HCT116 (cell line): ENCODE data around the gene CUX1. TPM values are rescaled to one million over a fixed set of nuclear protein-coding genes. Genes with fewer than 3 reads are reported as not detected.

Experiments used
- ATAC-seq: fragments of 200-7000 bp; cut with Tn5 transposase; 2 replicates; pipeline ENCODE4 v1.9.1; 2020; ENCODE audit warnings: mild to moderate bottlenecking, moderate library complexity
- BruUV-seq: library from RNA; stranded (reverse); fragments of 400-500 nt; replicated peaks from 2 replicates; lab custom pipeline; 2021; lab: Mats Ljungman, UMichigan
- CTCF ChIA-PET: fragments of 300-600 bp; sonication (Branson Sonifier 250); formaldehyde crosslinking; loops from one replicate; lab custom pipeline; 2021; ENCODE audit warnings: antibody characterized with exemption; lab: Charles Lee
- POLR2A ChIA-PET: fragments of 300-600, 350-600 bp; sonication (Branson Sonifier 250); formaldehyde crosslinking; loops from one replicate; lab custom pipeline; 2021; ENCODE audit warnings: antibody characterized with exemption; lab: Charles Lee
- RAD21 ChIA-PET, 2 experiments: fragments of 300-600 bp; sonication (Branson Sonifier 250); formaldehyde crosslinking; loops; one replicate each; lab custom pipeline; 2023; ENCODE audit warnings: low total read pairs in 2 of 2; ENCODE audit not compliant: uncharacterized antibody in 2 of 2, unreplicated experiment in 2 of 2, low non-redundant PET in 1 of 2; lab: Charles Lee
- DNase-seq: peaks from one replicate; pipeline ENCODE4 v3.0.0-alpha.2; 2010; ENCODE audit warnings: low read depth, low spot score
- H2AFZ ChIP-seq: fragments of 200-600 bp; shearing (Covaris generic), sonication (generic); 2 replicates; pipeline ENCODE4 v1.6.1; 2017; ENCODE audit warnings: low read depth, mixed run types, mixed read lengths, antibody characterized with exemption, low read length; ENCODE audit not compliant: poor library complexity, severe bottlenecking
- H3K27ac ChIP-seq: 2 replicates; pipeline ENCODE4 v1.5.1; 2012; ENCODE audit warnings: low read depth, low read length
- H3K27me3 ChIP-seq: fragments of 200-600 bp; sonication (generic); 2 replicates; pipeline ENCODE4 v1.6.1; 2016; ENCODE audit warnings: mixed run types, low read length, mixed read lengths; ENCODE audit not compliant: insufficient read depth
- H3K36me3 ChIP-seq, 2 experiments: fragments of 200-500 bp in 1 of 2; fragments of 200-600 bp in 1 of 2; sonication (Bioruptor generic) in 1 of 2; sonication (generic) in 1 of 2; 2 replicates each; pipeline versions ENCODE4 v1.5.1 to v1.6.1; 2014 to 2016; ENCODE audit warnings: low read length in 2 of 2, inconsistent platforms in 1 of 2, mixed read lengths in 1 of 2, mixed run types in 1 of 2; ENCODE audit not compliant: insufficient read depth in 2 of 2, control insufficient read depth in 1 of 2
- H3K4me1 ChIP-seq, 2 experiments: fragments of 200-600 bp in 1 of 2; sonication (generic) in 1 of 2; 2 replicates each; pipeline versions ENCODE4 v1.5.1 to v1.6.1; 2012 to 2017; ENCODE audit warnings: low read length in 2 of 2, inconsistent platforms in 1 of 2, mild to moderate bottlenecking in 1 of 2, mixed read lengths in 1 of 2, mixed run types in 1 of 2, moderate library complexity in 1 of 2; ENCODE audit not compliant: insufficient read depth in 2 of 2, control insufficient read depth in 1 of 2
- H3K4me2 ChIP-seq: fragments of 200-600 bp; sonication (generic); 2 replicates; pipeline ENCODE4 v1.6.1; 2017; ENCODE audit warnings: mixed run types, low read length, mixed read lengths
- H3K4me3 ChIP-seq, 2 experiments: fragments of 200-600 bp in 1 of 2; sonication (generic) in 1 of 2; replicated peaks in 1 of 2; 2 replicates each; pipeline ENCODE4 v1.5.1; 2011 to 2016; ENCODE audit warnings: low read length in 2 of 2, control low read depth in 1 of 2, low read depth in 1 of 2, mild to moderate bottlenecking in 1 of 2, mixed read lengths in 1 of 2, mixed run types in 1 of 2
- H3K79me2 ChIP-seq: fragments of 200-600 bp; sonication (generic); 2 replicates; pipeline ENCODE4 v1.6.1; 2017; ENCODE audit warnings: mild to moderate bottlenecking, mixed run types, low read length, moderate library complexity, mixed read lengths; ENCODE audit not compliant: insufficient read depth
- H3K9ac ChIP-seq: fragments of 200-600 bp; sonication (generic); 2 replicates; pipeline ENCODE4 v1.6.1; 2016; ENCODE audit warnings: low read length, mixed read lengths
- H3K9me2 ChIP-seq: fragments of 200-600 bp; sonication (generic), shearing (Covaris generic); 2 replicates; pipeline ENCODE4 v1.6.1; 2017; ENCODE audit warnings: mixed run types, mild to moderate bottlenecking, moderate library complexity; ENCODE audit not compliant: insufficient read depth
- H3K9me3 ChIP-seq, 2 experiments: fragments of 200-500 bp in 1 of 2; fragments of 200-600 bp in 1 of 2; sonication (Bioruptor generic) in 1 of 2; sonication (generic) in 1 of 2; 2 replicates each; pipeline ENCODE4 v1.6.1; 2014 to 2017; ENCODE audit warnings: low read length in 2 of 2, mixed read lengths in 2 of 2, inconsistent platforms in 1 of 2, low read depth in 1 of 2, mild to moderate bottlenecking in 1 of 2, mixed run types in 1 of 2, moderate library complexity in 1 of 2; ENCODE audit not compliant: control insufficient read depth in 1 of 2, insufficient read depth in 1 of 2
- H4K20me1 ChIP-seq: fragments of 200-600 bp; sonication (generic), shearing (Covaris generic); 2 replicates; pipeline ENCODE4 v1.6.1; 2017; ENCODE audit warnings: mixed run types, mild to moderate bottlenecking, moderate library complexity; ENCODE audit not compliant: insufficient read depth
- ATF3 ChIP-seq: IDR thresholded peaks from 2 replicates; pipeline ENCODE4 v1.6.1; 2012
- CBX3 ChIP-seq: IDR thresholded peaks from 2 replicates; pipeline ENCODE4 v1.6.1; 2012; ENCODE audit warnings: low read depth
- CTCF ChIP-seq, 3 experiments: fragments of 200-600 bp in 1 of 3; sonication (generic) in 1 of 3; IDR thresholded peaks in 2 of 3; conservative IDR thresholded peaks in 1 of 3; 2 replicates each; pipeline ENCODE4 v1.5.1; 2012 to 2017; ENCODE audit warnings: low read depth in 2 of 3, low read length in 2 of 3, antibody characterized with exemption in 1 of 3, borderline replicate concordance in 1 of 3, control low read depth in 1 of 3, mild to moderate bottlenecking in 1 of 3, mixed read lengths in 1 of 3, mixed run types in 1 of 3, moderate library complexity in 1 of 3; ENCODE audit not compliant: insufficient read depth in 1 of 3
- EGR1 ChIP-seq: IDR thresholded peaks from 2 replicates; pipeline ENCODE4 v1.6.1; 2012; ENCODE audit warnings: low read depth
- ELF1 ChIP-seq: IDR thresholded peaks from 2 replicates; pipeline ENCODE4 v1.6.1; 2012; ENCODE audit warnings: low read depth, borderline replicate concordance
- EZH2 ChIP-seq: fragments of 200-600 bp; sonication (generic); IDR thresholded peaks from 2 replicates; pipeline ENCODE4 v1.6.1; 2017; ENCODE audit warnings: antibody characterized with exemption, mixed run types
- EZH2phosphoT487 ChIP-seq: fragments of 200-600 bp; IDR thresholded peaks from 2 replicates; pipeline ENCODE4 v1.6.1; 2018; ENCODE audit warnings: antibody characterized with exemption, borderline replicate concordance
- FOSL1 ChIP-seq: IDR thresholded peaks from 2 replicates; pipeline ENCODE4 v1.6.1; 2012; ENCODE audit warnings: low read depth
- JUND ChIP-seq: IDR thresholded peaks from 2 replicates; pipeline ENCODE4 v1.6.1; 2012
- MAX ChIP-seq: IDR thresholded peaks from 2 replicates; pipeline ENCODE4 v1.6.1; 2012
- POLR2A ChIP-seq: IDR thresholded peaks from 2 replicates; pipeline ENCODE4 v1.7.0; 2011; ENCODE audit warnings: borderline replicate concordance; ENCODE audit not compliant: insufficient read depth, insufficient read length; ENCODE audit errors: extremely low read depth
- POLR2AphosphoS5 ChIP-seq: IDR thresholded peaks from 2 replicates; pipeline ENCODE4 v1.6.1; 2011; ENCODE audit warnings: mild to moderate bottlenecking, low read depth, low read length, moderate library complexity
- REST ChIP-seq: IDR thresholded peaks from 2 replicates; pipeline ENCODE4 v1.6.1; 2012; ENCODE audit warnings: low read depth
- SP1 ChIP-seq: IDR thresholded peaks from 2 replicates; pipeline ENCODE4 v1.6.1; 2012; ENCODE audit warnings: low read depth
- SRF ChIP-seq: IDR thresholded peaks from 2 replicates; pipeline ENCODE4 v1.6.1; 2012; ENCODE audit warnings: low read depth
- YY1 ChIP-seq: IDR thresholded peaks from 2 replicates; pipeline ENCODE4 v1.6.1; 2011; ENCODE audit warnings: low read length, low read depth, moderate library complexity, mild to moderate bottlenecking; ENCODE audit not compliant: insufficient replicate concordance; ENCODE audit errors: extremely low read depth
- intact Hi-C: fragments of 100-400 bp; cut with micrococcal nuclease; formaldehyde crosslinking; loops from 2 replicates; pipeline ENCODE4 v1.10.0; 2022
- total RNA-seq: library from RNA; stranded (reverse); gene quantifications from one replicate; pipeline ENCODE4 v1.2.1, GENCODE V29; 2021; ENCODE audit not compliant: unreplicated experiment

Gene CUX1
- total RNA-seq, 1 experiment from 2014 or later = 68.9 TPM

- no peaks in the 10 kb centered on the region; a peak in 1 of 4 replicates for H3K36me3 ChIP-seq
- RAD21 ChIA-PET = no interaction called here
- H3K79me2 ChIP-seq = peaks cover 81% of the 10 kb centered on the region
- H3K9me2 ChIP-seq = no peaks in the 10 kb centered on the region
- BruUV-seq = no TSS peak
- intact Hi-C loops = loop anchor here (10.0 kb wide), 1 partner anchor 315 kb away; no protein-coding TSS in a partner anchor
- H3K4me2 ChIP-seq = no peak overlapping the region
- DNase-seq (no peak), ATAC-seq (no peak)
- H3K27ac ChIP-seq = no peak overlapping the region
- H3K4me1 ChIP-seq = peaks cover 13 to 26% of the 10 kb centered on the region in 2 experiments
- POLR2A ChIA-PET = no interaction called here
- no peak for TF ChIP-seq SP1
- TF ChIP-seq, all 23 proteins: peak for 0
- CTCF ChIA-PET = no interaction called here
- H3K27me3 ChIP-seq = no peaks in the 10 kb centered on the region
- H3K9ac ChIP-seq = no peak overlapping the region
- H3K9me3 ChIP-seq = no peaks in the 10 kb centered on the region
- peaks cover 4% of the 10 kb centered on the region for H4K20me1 ChIP-seq
- no peak overlapping the region for H2AFZ ChIP-seq
- no peak overlapping the region for H3K4me3 ChIP-seq
These were observed 2.6 kb downstream of the CUX1 start for GRCh38 chr7:101819913-101820522.

- Histone ChIP-seq H3K9ac (no peak overlapping the region), H3K9me3 (no peaks in the 10 kb centered on the region), H3K4me2 (no peak overlapping the region), H3K4me1 (peaks cover 13 to 23% of the 10 kb centered on the region in 2 experiments), H3K27me3 (no peaks in the 10 kb centered on the region), H4K20me1 (peaks cover 4% of the 10 kb centered on the region), H3K27ac (no peak overlapping the region), H2AFZ (no peak overlapping the region), H3K9me2 (no peaks in the 10 kb centered on the region), H3K79me2 (peaks cover 88% of the 10 kb centered on the region), H3K36me3 (no peaks in the 10 kb centered on the region; a peak in 1 of 4 replicates), H3K4me3 (no peak overlapping the region)
- ATAC-seq (no peak), DNase-seq (no peak)
- ChIA-PET POLR2A (no interaction called here), CTCF (interaction anchor here (1.2 kb wide), 1 partner anchor 36 kb away, joined by 3 read pairs; no protein-coding TSS in a partner anchor), RAD21 (no interaction called here)
- no TSS peak for BruUV-seq
- intact Hi-C loops = no loop called here
- no peak for TF ChIP-seq JUND
- TF ChIP-seq FOSL1 = no peak
- no peak for TF ChIP-seq CBX3
- no peak for TF ChIP-seq ELF1
- TF ChIP-seq EZH2phosphoT487 = no peak
- TF ChIP-seq POLR2A = no peak
- TF ChIP-seq CTCF (IDR thresholded peaks at IDR 0.05 in 2 of 3, conservative IDR thresholded peaks at IDR 0.05 in 1 of 3; ENCODE audit: borderline replicate concordance in 1 of 3, insufficient read depth in 1 of 3, low read depth in 2 of 3, low read length in 2 of 3) = no peak
- no peak for TF ChIP-seq REST
- no peak for TF ChIP-seq ATF3
- TF ChIP-seq EGR1 = no peak
- no peak for TF ChIP-seq MAX
- TF ChIP-seq POLR2AphosphoS5 = no peak
- TF ChIP-seq SRF = no peak
- no peak for TF ChIP-seq EZH2
- TF ChIP-seq YY1 = no peak
These were observed 3.3 kb downstream of the CUX1 start for GRCh38 chr7:101820703-101821102.
